Adrenal gland (tissue), 5 donors: Measurements from ENCODE around the gene PRKAR1B.

Source experiments
- POLR2A ChIP-seq, 2 donors: fragments of 450-650 bp; IDR thresholded peaks; one replicate each; pipeline ENCODE4 v1.6.1; 2017; ENCODE audit warnings: antibody characterized with exemption in 2 of 2, mild to moderate bottlenecking in 2 of 2, moderate library complexity in 1 of 2
- TF ChIP-seq, protein P1 (sequence below), 6 experiments: fragments of 450-650 bp in 4 of 6; fragments of 200-600 bp in 2 of 6; sonication (generic) in 1 of 6; IDR thresholded peaks; 1 replicate in 5 of 6; 2 replicates in 1 of 6; pipeline versions ENCODE4 v1.5.1 to v1.8.0; 2016 to 2021; ENCODE audit warnings: antibody characterized with exemption in 6 of 6, mild to moderate bottlenecking in 2 of 6, moderate library complexity in 1 of 6
- donor health status: DM: no; HTN: no; CAD: no.

DNA sequence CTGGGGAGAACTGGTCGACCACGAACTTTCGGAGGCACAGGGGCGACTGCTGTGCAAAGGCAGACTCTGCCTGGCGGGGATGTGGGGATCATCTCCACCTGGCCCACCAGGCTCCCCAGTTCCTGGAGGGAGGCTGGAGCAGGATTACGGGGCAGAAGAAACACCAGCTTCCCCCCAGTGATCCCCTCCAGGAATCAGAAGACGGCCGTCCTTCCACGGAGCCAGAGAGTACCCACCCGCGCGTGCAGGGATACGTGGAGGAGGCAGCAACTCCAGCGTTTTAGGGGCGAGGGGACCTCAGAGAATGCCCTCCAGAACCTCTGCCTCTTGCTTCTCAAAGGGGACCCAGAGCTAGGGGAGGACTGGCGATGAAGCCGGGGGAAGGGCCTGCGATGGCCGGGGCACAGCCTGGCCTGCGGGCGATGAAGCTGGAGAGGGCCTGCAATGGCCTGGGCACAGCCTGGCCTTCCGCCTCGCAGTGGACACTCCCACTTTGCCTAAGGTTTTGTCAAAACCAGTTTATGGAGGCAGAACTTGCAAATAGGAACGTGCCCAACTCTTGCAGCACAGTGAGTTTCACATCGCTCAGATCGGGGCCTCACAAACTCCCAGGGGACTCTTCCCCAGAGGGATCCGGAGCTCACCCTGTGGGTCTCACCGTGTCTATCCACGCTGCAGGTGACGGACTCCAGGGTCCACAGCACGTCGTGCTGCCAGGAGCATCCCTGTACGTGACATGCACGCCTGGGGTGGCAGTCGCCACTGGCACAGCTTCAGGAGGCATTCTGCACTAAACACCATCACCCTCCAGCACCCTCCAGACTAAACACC is 129.5 kb downstream of the PRKAR1B start:
- TF ChIP-seq, protein P1, sequence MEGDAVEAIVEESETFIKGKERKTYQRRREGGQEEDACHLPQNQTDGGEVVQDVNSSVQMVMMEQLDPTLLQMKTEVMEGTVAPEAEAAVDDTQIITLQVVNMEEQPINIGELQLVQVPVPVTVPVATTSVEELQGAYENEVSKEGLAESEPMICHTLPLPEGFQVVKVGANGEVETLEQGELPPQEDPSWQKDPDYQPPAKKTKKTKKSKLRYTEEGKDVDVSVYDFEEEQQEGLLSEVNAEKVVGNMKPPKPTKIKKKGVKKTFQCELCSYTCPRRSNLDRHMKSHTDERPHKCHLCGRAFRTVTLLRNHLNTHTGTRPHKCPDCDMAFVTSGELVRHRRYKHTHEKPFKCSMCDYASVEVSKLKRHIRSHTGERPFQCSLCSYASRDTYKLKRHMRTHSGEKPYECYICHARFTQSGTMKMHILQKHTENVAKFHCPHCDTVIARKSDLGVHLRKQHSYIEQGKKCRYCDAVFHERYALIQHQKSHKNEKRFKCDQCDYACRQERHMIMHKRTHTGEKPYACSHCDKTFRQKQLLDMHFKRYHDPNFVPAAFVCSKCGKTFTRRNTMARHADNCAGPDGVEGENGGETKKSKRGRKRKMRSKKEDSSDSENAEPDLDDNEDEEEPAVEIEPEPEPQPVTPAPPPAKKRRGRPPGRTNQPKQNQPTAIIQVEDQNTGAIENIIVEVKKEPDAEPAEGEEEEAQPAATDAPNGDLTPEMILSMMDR (IDR thresholded peaks at IDR 0.05), result no peak
- TF ChIP-seq POLR2A (IDR thresholded peaks at IDR 0.05), result no peak
